OCI-LY7 (cell line): ENCODE results near the gene VAT1L. TPM values are rescaled to one million over a fixed set of nuclear protein-coding genes. Genes with fewer than 3 reads are reported as not detected.

Experiments used
- Bru-seq: library from RNA; stranded (reverse); fragments of 400-500 nt; gene quantifications from one replicate; lab custom pipeline; 2021; lab: Mats Ljungman, UMichigan
- BruChase-seq, 2 experiments: library from RNA; stranded (reverse); fragments of 400-500 nt; gene quantifications; one replicate each; lab custom pipeline; 2021; lab: Mats Ljungman, UMichigan
- BruUV-seq: library from RNA; stranded (reverse); fragments of 400-500 nt; replicated peaks from 2 replicates; lab custom pipeline; 2021; lab: Mats Ljungman, UMichigan
- CTCF ChIA-PET: fragments of 300-600 bp; sonication (Branson Sonifier 250); formaldehyde crosslinking; loops from one replicate; lab custom pipeline; 2022; ENCODE audit warnings: antibody characterized with exemption; ENCODE audit not compliant: unreplicated experiment; lab: Charles Lee
- POLR2A ChIA-PET: fragments of 300-600 bp; sonication (Branson Sonifier 250); formaldehyde crosslinking; loops from one replicate; lab custom pipeline; 2022; ENCODE audit warnings: antibody characterized with exemption; lab: Charles Lee
- DNase-seq: peaks from one replicate; pipeline ENCODE4 v3.0.0-alpha.2; 2015; ENCODE audit warnings: low spot score
- H2AFZ ChIP-seq: fragments of 200-600 bp; sonication (generic), shearing (Covaris generic); 2 replicates; pipeline ENCODE4 v1.6.1; 2014; ENCODE audit warnings: mild to moderate bottlenecking, antibody characterized with exemption, low read length, moderate library complexity
- H3K27ac ChIP-seq: fragments of 200-600 bp; sonication (generic); 2 replicates; pipeline ENCODE4 v1.5.1; 2014; ENCODE audit warnings: mixed run types, low read depth, mild to moderate bottlenecking, moderate library complexity, low read length, inconsistent platforms; ENCODE audit not compliant: poor library complexity, severe bottlenecking
- H3K36me3 ChIP-seq: fragments of 200-600 bp; sonication (generic); 2 replicates; pipeline ENCODE4 v1.6.1; 2014; ENCODE audit warnings: mild to moderate bottlenecking, antibody characterized with exemption, low read length, moderate library complexity, mixed read lengths; ENCODE audit not compliant: insufficient read depth
- H3K4me1 ChIP-seq: fragments of 200-600 bp; sonication (generic); 2 replicates; pipeline ENCODE4 v1.5.1; 2014; ENCODE audit warnings: mild to moderate bottlenecking, low read length; ENCODE audit not compliant: insufficient read depth, poor library complexity, severe bottlenecking
- H3K4me2 ChIP-seq: fragments of 200-600 bp; sonication (generic); 2 replicates; pipeline ENCODE4 v1.6.1; 2014; ENCODE audit warnings: mild to moderate bottlenecking, low read length
- H3K4me3 ChIP-seq: fragments of 200-600 bp; sonication (generic); 2 replicates; pipeline ENCODE4 v1.5.1; 2014; ENCODE audit warnings: mild to moderate bottlenecking, low read depth, low read length; ENCODE audit not compliant: poor library complexity, severe bottlenecking
- H3K79me2 ChIP-seq: fragments of 200-600 bp; sonication (generic); 2 replicates; pipeline ENCODE4 v1.6.1; 2016; ENCODE audit warnings: low read depth, mild to moderate bottlenecking, low read length, moderate library complexity, mixed read lengths; ENCODE audit not compliant: insufficient read depth
- H3K9me2 ChIP-seq: fragments of 200-600 bp; sonication (generic); 2 replicates; pipeline ENCODE4 v1.6.1; 2016; ENCODE audit warnings: mild to moderate bottlenecking, low read length, mixed read lengths; ENCODE audit not compliant: insufficient read depth
- H3K9me3 ChIP-seq: fragments of 200-600 bp; sonication (generic); 2 replicates; pipeline ENCODE4 v1.6.1; 2014; ENCODE audit warnings: mild to moderate bottlenecking, mixed run types, low read length, mixed read lengths
- H4K20me1 ChIP-seq: fragments of 200-600 bp; sonication (generic); 2 replicates; pipeline ENCODE4 v1.6.1; 2014; ENCODE audit warnings: mild to moderate bottlenecking, antibody characterized with exemption, low read length, moderate library complexity, mixed read lengths; ENCODE audit not compliant: insufficient read depth
- CTCF ChIP-seq: fragments of 200-600 bp; sonication (generic); conservative IDR thresholded peaks from 2 replicates; pipeline ENCODE4 v1.5.1; 2014; ENCODE audit warnings: mild to moderate bottlenecking, antibody characterized with exemption, low read length, moderate library complexity, mixed read lengths
- EZH2phosphoT487 ChIP-seq: fragments of 200-600 bp; sonication (generic); IDR thresholded peaks from 2 replicates; pipeline ENCODE4 v1.6.1; 2018; ENCODE audit warnings: low read depth, borderline replicate concordance, mild to moderate bottlenecking, mixed run types, antibody characterized with exemption, low read length, moderate library complexity, mixed read lengths
- intact Hi-C: fragments of 100-400 bp; cut with micrococcal nuclease; formaldehyde crosslinking; loops from one replicate; pipeline ENCODE4 v1.10.0; 2022; ENCODE audit not compliant: unreplicated experiment
- long read RNA-seq: library from polyadenylated mRNA; stranded (forward); transcript quantifications from one replicate; pipeline ENCODE4 v2.0.0, GENCODE V29; 2022
- total RNA-seq, 2 experiments: library from RNA; depleted of rRNA in 1 of 2; stranded (reverse); fragments of >200 nt in 1 of 2; shearing (Covaris generic) in 1 of 2; gene quantifications; 2 replicates each; pipeline ENCODE4 v1.2.3, GENCODE V29; 2014 to 2022

VAT1L gene
- not detected in 2 replicates for total RNA-seq (2014; rRNA removed; shearing (Covaris generic))
- total RNA-seq (2022), result not detected in 2 replicates
- not detected for Bru-seq, nascent RNA
- percentile 0 among the genes with signal in this experiment for BruChase-seq, experiment 1, labeled RNA remaining after a 6-hour chase
- percentile 1 among the genes with signal in this experiment for BruChase-seq, experiment 2, labeled RNA remaining after a 2-hour chase
- long read RNA-seq, result 0 reads

- DNase-seq, result no peak
- no TSS peak for BruUV-seq
- H3K4me3 ChIP-seq, result no peak within 1 kb of the TSS
Observed at GRCh38 chr16:77788181-77789084, at the start of gene VAT1L. Gene VAT1L (plus strand): TSS chr16:77788564. CDS start chr16:77788683, 119 bp downstream.

GRCh38 chr16:77738706-77739558 lies 49.4 kb upstream of the VAT1L start:
- no peak overlapping the region for H3K27ac ChIP-seq
- no peaks in the 10 kb centered on the region for H3K36me3 ChIP-seq
- H3K4me3 ChIP-seq, result no peak overlapping the region
- no peak overlapping the region for H2AFZ ChIP-seq
- no peaks in the 10 kb centered on the region for H3K9me2 ChIP-seq
- H3K79me2 ChIP-seq, result no peaks in the 10 kb centered on the region
- no peaks in the 10 kb centered on the region for H3K4me1 ChIP-seq
- intact Hi-C loops, result no loop called here
- DNase-seq, result no peak
- ChIA-PET CTCF (no interaction called here), POLR2A (interaction anchor here (1.0 kb wide), 1 partner anchor 65 kb away, joined by 3 read pairs; no protein-coding TSS in a partner anchor)
- BruUV-seq, result no TSS peak
- H4K20me1 ChIP-seq, result no peaks in the 10 kb centered on the region
- no peak for TF ChIP-seq CTCF
- no peak for TF ChIP-seq EZH2phosphoT487
- no peaks in the 10 kb centered on the region for H3K9me3 ChIP-seq
- no peak overlapping the region for H3K4me2 ChIP-seq

More at GRCh38 chr16:77788181-77789084, at the start of gene VAT1L:
- no peak within 1 kb of the TSS for H2AFZ ChIP-seq
- no peak within 1 kb of the TSS for H3K4me2 ChIP-seq
- H3K36me3 ChIP-seq, result no peaks in the 10 kb centered on the region
- H3K4me1 ChIP-seq, result no peaks in the 10 kb centered on the region
- H3K27ac ChIP-seq, result no peak within 1 kb of the TSS
- H3K9me2 ChIP-seq, result no peaks in the 10 kb centered on the region
- ChIA-PET CTCF (no interaction called here), POLR2A (no interaction called here)
- H3K9me3 ChIP-seq, result no peaks in the 10 kb centered on the region
- H3K79me2 ChIP-seq, result no peaks in the 10 kb centered on the region
- TF ChIP-seq CTCF, result no peak
- TF ChIP-seq EZH2phosphoT487, result no peak
- intact Hi-C loops, result no loop called here
- no peaks in the 10 kb centered on the region for H4K20me1 ChIP-seq
